SK-N-SH (cell line): ENCODE measurements around the gene NCR1.
"Not testable (repeated sequence)": the region's sequence is repeated elsewhere in the genome, so short reads cannot be mapped to it uniquely, and the experiment has no call there.

ENCODE experiments used
- CTCF ChIP-seq: fragments of 200-600 bp; sonication (generic); IDR thresholded peaks from 2 replicates; pipeline ENCODE4 v1.6.1; 2017; ENCODE audit warnings: antibody characterized with exemption, mild to moderate bottlenecking, moderate library complexity
- EP300 ChIP-seq, 2 experiments: IDR thresholded peaks; 2 replicates each; pipeline versions ENCODE4 v1.4.0 to v1.6.1; 2012; ENCODE audit warnings: borderline replicate concordance in 1 of 2, low read depth in 1 of 2, low read length in 1 of 2
- FOXM1 ChIP-seq: IDR thresholded peaks from 2 replicates; pipeline ENCODE4 v1.4.0; 2012; ENCODE audit warnings: low read depth, mild to moderate bottlenecking
- MAX ChIP-seq: IDR thresholded peaks from 2 replicates; pipeline ENCODE4 v1.4.0; 2012; ENCODE audit warnings: low read depth
- RAD21 ChIP-seq: IDR thresholded peaks from 2 replicates; pipeline ENCODE4 v1.6.1; 2012; ENCODE audit warnings: mild to moderate bottlenecking, low read length
- SIN3A ChIP-seq: IDR thresholded peaks from 2 replicates; pipeline ENCODE4 v1.6.1; 2012; ENCODE audit warnings: low read depth, mild to moderate bottlenecking, low read length, moderate library complexity, borderline replicate concordance
- TCF12 ChIP-seq: IDR thresholded peaks from 2 replicates; pipeline ENCODE4 v1.4.0; 2012

- TF ChIP-seq FOXM1; CTCF; MAX; RAD21; SIN3A; TCF12; EP300 (IDR thresholded peaks at IDR 0.05; ENCODE audit: borderline replicate concordance in 1 of 2, low read depth in 1 of 2, low read length in 1 of 2): not testable (repeated sequence)
These were observed 33.6 kb downstream of the NCR1 start for GRCh38 chr19:54939538-54939937.
